NB4 (cell line): ENCODE measurements around the gene MIS18BP1.
"Not testable (repeated sequence)": the region's sequence is repeated elsewhere in the genome, so short reads cannot be mapped to it uniquely, and the experiment has no call there.

ENCODE experiments used
- MYC ChIP-seq: IDR thresholded peaks from 2 replicates; pipeline ENCODE4 v1.6.1; 2011; ENCODE audit warnings: low read depth, low read length
- POLR2A ChIP-seq: IDR thresholded peaks from 2 replicates; pipeline ENCODE4 v1.6.1; 2011; ENCODE audit warnings: mild to moderate bottlenecking; ENCODE audit not compliant: insufficient read length; ENCODE audit errors: extremely low read depth
- TF ChIP-seq, protein P1 (sequence below): IDR thresholded peaks from one replicate; pipeline ENCODE4 v1.5.1; 2012; ENCODE audit warnings: low read depth, low read length
- TF ChIP-seq, protein P2 (sequence below): IDR thresholded peaks from 2 replicates; pipeline ENCODE4 v1.6.1; 2011; ENCODE audit warnings: low read depth, low read length

DNA sequence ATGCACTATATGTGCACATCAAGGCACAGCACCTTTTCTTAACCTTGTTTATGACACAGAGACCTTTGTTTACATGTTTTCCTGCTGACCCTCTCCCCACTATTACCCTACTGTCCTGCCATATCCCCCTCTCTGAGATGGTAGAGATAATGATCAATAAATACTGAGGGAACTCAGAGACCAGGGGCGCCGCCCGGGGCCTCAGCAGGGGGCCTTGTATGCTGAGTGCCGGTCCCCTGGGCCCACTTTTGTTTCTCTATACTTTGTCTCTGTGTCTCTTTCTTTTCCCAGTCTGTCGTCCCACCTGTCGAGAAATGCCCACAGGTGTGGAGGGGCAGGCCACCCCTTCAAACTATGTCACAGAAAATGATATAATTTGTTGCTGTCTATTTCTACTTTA is 38.7 kb downstream of the MIS18BP1 start:
- TF ChIP-seq, protein P1, sequence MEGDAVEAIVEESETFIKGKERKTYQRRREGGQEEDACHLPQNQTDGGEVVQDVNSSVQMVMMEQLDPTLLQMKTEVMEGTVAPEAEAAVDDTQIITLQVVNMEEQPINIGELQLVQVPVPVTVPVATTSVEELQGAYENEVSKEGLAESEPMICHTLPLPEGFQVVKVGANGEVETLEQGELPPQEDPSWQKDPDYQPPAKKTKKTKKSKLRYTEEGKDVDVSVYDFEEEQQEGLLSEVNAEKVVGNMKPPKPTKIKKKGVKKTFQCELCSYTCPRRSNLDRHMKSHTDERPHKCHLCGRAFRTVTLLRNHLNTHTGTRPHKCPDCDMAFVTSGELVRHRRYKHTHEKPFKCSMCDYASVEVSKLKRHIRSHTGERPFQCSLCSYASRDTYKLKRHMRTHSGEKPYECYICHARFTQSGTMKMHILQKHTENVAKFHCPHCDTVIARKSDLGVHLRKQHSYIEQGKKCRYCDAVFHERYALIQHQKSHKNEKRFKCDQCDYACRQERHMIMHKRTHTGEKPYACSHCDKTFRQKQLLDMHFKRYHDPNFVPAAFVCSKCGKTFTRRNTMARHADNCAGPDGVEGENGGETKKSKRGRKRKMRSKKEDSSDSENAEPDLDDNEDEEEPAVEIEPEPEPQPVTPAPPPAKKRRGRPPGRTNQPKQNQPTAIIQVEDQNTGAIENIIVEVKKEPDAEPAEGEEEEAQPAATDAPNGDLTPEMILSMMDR, result not testable (repeated sequence)
- TF ChIP-seq, protein P2, sequence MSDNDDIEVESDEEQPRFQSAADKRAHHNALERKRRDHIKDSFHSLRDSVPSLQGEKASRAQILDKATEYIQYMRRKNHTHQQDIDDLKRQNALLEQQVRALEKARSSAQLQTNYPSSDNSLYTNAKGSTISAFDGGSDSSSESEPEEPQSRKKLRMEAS, result not testable (repeated sequence)
- TF ChIP-seq POLR2A, MYC: not testable (repeated sequence)
